PFSK-1 (cell line): Measurements from ENCODE around the gene WNT2B.

Experiments
- POLR2AphosphoS5 ChIP-seq: IDR thresholded peaks from 2 replicates; pipeline ENCODE4 v1.6.1; 2012; ENCODE audit warnings: low read depth, mild to moderate bottlenecking, control low read depth, low read length, moderate library complexity
- TF ChIP-seq, protein P1 (sequence below), 2 experiments: IDR thresholded peaks; 2 replicates each; pipeline versions ENCODE4 v1.6.1 to v1.8.0; 2011 to 2012; ENCODE audit warnings: low read depth in 2 of 2, low read length in 2 of 2, control low read depth in 1 of 2, inconsistent platforms in 1 of 2, mild to moderate bottlenecking in 1 of 2, moderate library complexity in 1 of 2; ENCODE audit not compliant: insufficient read depth in 1 of 2

GRCh38 chr1:112509660-112510178, 954 bp downstream of the WNT2B start:
- TF ChIP-seq POLR2AphosphoS5, result no peak
- TF ChIP-seq, protein P1, sequence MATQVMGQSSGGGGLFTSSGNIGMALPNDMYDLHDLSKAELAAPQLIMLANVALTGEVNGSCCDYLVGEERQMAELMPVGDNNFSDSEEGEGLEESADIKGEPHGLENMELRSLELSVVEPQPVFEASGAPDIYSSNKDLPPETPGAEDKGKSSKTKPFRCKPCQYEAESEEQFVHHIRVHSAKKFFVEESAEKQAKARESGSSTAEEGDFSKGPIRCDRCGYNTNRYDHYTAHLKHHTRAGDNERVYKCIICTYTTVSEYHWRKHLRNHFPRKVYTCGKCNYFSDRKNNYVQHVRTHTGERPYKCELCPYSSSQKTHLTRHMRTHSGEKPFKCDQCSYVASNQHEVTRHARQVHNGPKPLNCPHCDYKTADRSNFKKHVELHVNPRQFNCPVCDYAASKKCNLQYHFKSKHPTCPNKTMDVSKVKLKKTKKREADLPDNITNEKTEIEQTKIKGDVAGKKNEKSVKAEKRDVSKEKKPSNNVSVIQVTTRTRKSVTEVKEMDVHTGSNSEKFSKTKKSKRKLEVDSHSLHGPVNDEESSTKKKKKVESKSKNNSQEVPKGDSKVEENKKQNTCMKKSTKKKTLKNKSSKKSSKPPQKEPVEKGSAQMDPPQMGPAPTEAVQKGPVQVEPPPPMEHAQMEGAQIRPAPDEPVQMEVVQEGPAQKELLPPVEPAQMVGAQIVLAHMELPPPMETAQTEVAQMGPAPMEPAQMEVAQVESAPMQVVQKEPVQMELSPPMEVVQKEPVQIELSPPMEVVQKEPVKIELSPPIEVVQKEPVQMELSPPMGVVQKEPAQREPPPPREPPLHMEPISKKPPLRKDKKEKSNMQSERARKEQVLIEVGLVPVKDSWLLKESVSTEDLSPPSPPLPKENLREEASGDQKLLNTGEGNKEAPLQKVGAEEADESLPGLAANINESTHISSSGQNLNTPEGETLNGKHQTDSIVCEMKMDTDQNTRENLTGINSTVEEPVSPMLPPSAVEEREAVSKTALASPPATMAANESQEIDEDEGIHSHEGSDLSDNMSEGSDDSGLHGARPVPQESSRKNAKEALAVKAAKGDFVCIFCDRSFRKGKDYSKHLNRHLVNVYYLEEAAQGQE (IDR thresholded peaks at IDR 0.05; ENCODE audit: insufficient read depth in 1 of 2, low read depth in 2 of 2, low read length in 2 of 2), result no peak
